Astrocyte (in vitro differentiated cells and primary cell): ENCODE measurements around the gene JAZF1.

Experiments
- CTCF ChIP-seq: IDR thresholded peaks from 2 replicates; pipeline ENCODE4 v1.5.1; 2011; ENCODE audit warnings: low read depth, mild to moderate bottlenecking, inconsistent platforms, low read length, moderate library complexity; ENCODE audit not compliant: insufficient read depth
- EZH2 ChIP-seq: IDR thresholded peaks from 2 replicates; pipeline ENCODE4 v1.6.1; 2012; ENCODE audit warnings: mild to moderate bottlenecking, low read length, inconsistent platforms; ENCODE audit not compliant: insufficient read depth

- TF ChIP-seq CTCF (no peak), EZH2 (no peak)
These were observed 44.2 kb downstream of the JAZF1 start for GRCh38 chr7:28136420-28136819.
